LNCAP (cell line): ENCODE measurements around the gene CUL1.

Experiments
- CTCF ChIP-seq: fragments of 450-650 bp; IDR thresholded peaks from 2 replicates; pipeline ENCODE4 v1.5.1; 2017; ENCODE audit warnings: mild to moderate bottlenecking

CUL1 gene

DNA sequence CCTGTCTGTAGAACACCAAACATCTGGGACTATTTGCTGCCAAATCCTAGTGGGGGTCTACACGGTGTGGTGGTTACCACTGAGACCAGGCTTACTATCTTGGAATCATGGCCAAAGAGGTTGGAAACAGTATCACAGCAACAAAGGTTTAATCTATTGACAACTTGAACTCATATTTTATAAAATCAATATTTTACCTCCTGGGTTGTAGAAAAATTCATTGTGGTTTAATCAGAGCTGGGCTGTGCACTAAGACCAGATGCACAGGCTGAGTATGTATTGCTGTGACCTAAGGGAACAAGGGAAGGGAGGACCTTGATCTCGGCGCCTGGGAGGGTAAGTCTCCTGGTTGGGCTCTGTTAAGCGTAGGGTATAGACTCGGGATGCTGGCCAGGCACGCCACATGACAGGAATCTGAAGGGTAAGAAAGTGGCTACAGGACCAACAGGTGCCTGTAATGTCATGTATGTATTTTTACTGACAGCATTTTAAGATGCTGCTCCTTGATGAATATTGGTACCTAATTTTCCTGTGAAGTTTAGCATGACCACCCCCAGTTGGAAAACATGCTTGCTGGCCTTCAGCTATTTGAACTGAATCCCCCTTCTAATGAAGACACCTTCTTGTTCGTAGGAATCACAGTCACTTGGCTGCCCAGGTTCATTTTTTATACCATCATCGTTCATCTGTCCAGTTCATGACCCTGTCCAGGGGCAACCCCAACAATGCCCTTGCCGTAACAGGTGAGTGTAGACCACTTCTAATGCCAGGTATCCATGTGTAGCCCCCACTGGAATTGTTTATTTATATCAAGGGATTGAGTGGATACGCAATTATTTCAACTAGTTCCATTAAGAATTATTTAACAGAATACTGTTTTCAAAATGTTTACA lies 105.9 kb downstream of the CUL1 start:
- TF ChIP-seq CTCF, result no peak

DNA sequence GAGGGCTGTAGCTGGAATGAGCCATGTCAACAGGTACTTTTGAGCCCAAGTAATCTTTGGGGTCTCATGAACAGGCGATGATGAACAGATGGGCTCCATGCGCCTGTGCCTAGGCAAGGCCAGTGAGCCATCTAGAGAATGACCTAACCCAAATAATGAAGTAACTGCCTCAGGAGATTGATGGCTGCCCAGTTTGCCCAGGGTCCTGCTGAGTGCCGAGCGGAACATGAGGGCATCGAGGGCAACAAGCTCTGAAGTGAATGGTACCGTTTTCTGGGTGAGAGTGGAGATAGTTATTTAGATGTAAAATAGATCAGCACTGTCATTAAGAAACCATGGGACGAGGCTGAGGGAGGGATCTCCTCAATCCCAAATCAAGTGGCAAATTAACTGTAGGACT lies 107.5 kb downstream of the CUL1 start:
- TF ChIP-seq CTCF, result no peak

DNA sequence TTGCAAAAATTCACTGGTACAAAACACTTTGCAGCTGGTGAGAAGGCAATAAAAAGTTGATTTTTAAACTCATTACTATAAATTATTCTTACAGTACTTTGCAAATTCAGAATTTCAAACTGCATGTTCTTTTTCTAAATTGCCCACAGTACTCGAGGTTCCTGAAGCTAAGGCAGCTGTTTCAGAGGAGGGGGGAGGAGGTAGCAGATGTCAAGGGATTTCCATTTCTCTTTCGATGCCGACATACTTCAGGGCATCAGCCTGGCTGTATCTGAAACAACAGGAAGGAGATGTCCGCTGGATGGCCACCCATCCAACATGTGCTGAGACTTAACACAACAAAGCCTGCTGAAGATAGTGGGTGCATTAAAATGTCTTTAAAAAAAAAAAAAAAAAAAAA lies 108.7 kb downstream of the CUL1 start:
- no peak for TF ChIP-seq CTCF

GRCh38 chr7:148809856-148810255 lies 111.2 kb downstream of the CUL1 start:
- TF ChIP-seq CTCF, result no peak

GRCh38 chr7:148811892-148812291 lies 113.2 kb downstream of the CUL1 start:
- no peak for TF ChIP-seq CTCF

- no peak for TF ChIP-seq CTCF
These were observed 115.2 kb downstream of the CUL1 start for GRCh38 chr7:148813890-148814289.

DNA sequence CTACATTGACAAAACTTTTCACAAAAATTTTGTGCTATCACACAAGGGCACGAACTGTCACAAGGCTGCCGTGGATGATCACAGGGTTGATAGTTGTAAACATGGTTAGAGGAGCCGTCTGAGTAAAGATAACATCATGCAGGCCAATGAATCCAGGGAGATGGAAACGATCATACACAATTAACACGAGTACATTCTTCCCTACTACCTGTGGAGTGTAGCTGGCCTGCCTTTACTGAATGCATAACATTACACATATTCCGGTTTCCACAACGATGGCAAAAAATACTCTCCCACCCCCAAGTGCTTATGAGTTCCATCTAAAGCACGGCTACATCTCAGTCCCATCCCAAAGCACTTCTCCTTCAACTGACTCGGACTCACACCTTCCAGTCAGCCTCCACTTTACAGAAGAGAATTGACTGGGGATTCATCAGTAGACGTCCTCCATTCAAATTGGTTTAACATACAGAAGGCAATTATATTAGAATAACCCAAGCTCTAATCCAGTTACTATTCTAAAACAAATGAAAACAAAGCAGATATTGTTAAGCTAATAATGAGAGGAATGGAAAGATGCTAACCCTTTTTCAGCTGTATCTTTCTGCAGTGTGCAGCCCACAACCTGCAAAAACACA lies 116.3 kb downstream of the CUL1 start:
- no peak for TF ChIP-seq CTCF
